Ishikawa (cell line): ENCODE results near the gene FSD2.

Experiments
- CREB1 ChIP-seq: IDR thresholded peaks from 2 replicates; pipeline ENCODE4 v1.6.1; 2012; ENCODE audit warnings: low read depth
- EGR1 ChIP-seq: IDR thresholded peaks from 2 replicates; pipeline ENCODE4 v1.6.1; 2012
- EP300 ChIP-seq: IDR thresholded peaks from 2 replicates; pipeline ENCODE4 v1.6.1; 2012; ENCODE audit warnings: borderline replicate concordance
- FOXM1 ChIP-seq: IDR thresholded peaks from 2 replicates; pipeline ENCODE4 v1.6.1; 2012; ENCODE audit warnings: low read depth, borderline replicate concordance
- NFIC ChIP-seq: IDR thresholded peaks from 2 replicates; pipeline ENCODE4 v1.6.1; 2012
- RAD21 ChIP-seq: IDR thresholded peaks from 2 replicates; pipeline ENCODE4 v1.6.1; 2012; ENCODE audit warnings: low read depth
- REST ChIP-seq: IDR thresholded peaks from 2 replicates; pipeline ENCODE4 v1.6.1; 2012; ENCODE audit warnings: low read depth, mild to moderate bottlenecking
- TAF1 ChIP-seq: IDR thresholded peaks from 2 replicates; pipeline ENCODE4 v1.6.1; 2012; ENCODE audit warnings: low read depth, mild to moderate bottlenecking
- TCF12 ChIP-seq: IDR thresholded peaks from 2 replicates; pipeline ENCODE4 v1.6.1; 2012; ENCODE audit warnings: low read depth
- USF1 ChIP-seq: IDR thresholded peaks from 2 replicates; pipeline ENCODE4 v1.6.1; 2012
- YY1 ChIP-seq: IDR thresholded peaks from 2 replicates; pipeline ENCODE4 v1.6.1; 2012; ENCODE audit warnings: low read depth
- ZBTB7A ChIP-seq: IDR thresholded peaks from 2 replicates; pipeline ENCODE4 v1.6.1; 2012; ENCODE audit warnings: low read depth

- TF ChIP-seq REST (no peak), RAD21 (no peak), ZBTB7A (no peak), YY1 (no peak), EGR1 (no peak), TAF1 (no peak), FOXM1 (no peak), EP300 (no peak), NFIC (no peak), TCF12 (no peak), USF1 (no peak), CREB1 (no peak)
These were observed 15.5 kb downstream of the FSD2 start for GRCh38 chr15:82790321-82790720.
